ENCODE data around the gene FAM222A. TPM values are rescaled to one million over a fixed set of nuclear protein-coding genes. Genes with fewer than 3 reads are reported as not detected.

Gene FAM222A
- total RNA-seq, 1 experiment from 2014 or later = 5.5 TPM

DNA sequence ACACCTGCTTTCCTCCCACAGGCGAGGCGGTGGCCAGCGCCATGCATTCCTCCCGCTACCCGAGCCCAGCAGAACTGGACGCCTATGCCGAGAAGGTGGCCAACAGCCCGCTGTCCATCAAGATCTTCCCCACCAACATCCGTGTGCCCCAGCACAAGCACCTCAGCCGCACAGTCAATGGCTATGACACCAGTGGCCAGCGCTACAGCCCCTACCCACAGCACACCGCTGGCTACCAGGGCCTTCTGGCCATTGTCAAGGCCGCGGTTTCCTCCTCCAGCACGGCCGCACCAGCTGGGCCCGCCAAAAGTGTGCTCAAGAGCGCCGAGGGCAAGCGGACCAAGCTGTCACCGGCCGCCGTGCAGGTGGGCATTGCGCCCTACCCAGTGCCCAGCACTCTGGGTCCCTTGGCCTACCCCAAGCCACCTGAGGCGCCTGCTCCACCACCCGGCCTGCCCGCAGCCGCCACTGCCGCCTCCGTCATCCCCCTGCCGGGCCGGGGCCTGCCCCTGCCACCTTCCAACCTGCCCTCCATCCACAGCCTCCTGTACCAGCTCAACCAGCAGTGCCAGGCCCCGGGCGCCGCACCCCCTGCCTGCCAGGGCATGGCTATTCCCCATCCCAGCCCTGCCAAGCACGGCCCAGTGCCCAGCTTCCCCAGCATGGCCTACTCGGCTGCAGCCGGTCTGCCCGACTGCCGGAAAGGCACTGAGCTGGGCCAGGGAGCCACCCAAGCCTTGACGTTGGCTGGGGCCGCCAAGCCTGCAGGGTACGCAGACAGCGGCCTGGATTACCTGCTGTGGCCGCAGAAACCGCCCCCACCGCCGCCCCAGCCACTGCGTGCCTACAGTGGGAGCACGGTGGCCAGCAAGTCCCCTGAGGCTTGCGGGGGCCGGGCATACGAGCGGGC lies 54.6 kb downstream of the FAM222A start:
- TF ChIP-seq, protein P1, sequence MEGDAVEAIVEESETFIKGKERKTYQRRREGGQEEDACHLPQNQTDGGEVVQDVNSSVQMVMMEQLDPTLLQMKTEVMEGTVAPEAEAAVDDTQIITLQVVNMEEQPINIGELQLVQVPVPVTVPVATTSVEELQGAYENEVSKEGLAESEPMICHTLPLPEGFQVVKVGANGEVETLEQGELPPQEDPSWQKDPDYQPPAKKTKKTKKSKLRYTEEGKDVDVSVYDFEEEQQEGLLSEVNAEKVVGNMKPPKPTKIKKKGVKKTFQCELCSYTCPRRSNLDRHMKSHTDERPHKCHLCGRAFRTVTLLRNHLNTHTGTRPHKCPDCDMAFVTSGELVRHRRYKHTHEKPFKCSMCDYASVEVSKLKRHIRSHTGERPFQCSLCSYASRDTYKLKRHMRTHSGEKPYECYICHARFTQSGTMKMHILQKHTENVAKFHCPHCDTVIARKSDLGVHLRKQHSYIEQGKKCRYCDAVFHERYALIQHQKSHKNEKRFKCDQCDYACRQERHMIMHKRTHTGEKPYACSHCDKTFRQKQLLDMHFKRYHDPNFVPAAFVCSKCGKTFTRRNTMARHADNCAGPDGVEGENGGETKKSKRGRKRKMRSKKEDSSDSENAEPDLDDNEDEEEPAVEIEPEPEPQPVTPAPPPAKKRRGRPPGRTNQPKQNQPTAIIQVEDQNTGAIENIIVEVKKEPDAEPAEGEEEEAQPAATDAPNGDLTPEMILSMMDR (conservative IDR thresholded peaks at IDR 0.05; ENCODE audit: low read depth, low read length) = no peak
- no peak for TF ChIP-seq EZH2 (IDR thresholded peaks at IDR 0.05; ENCODE audit: borderline replicate concordance, low read depth, low read length, poor library complexity, severe bottlenecking)
- no TSS peak for BruUV-seq (replicated peaks)
- POLR2A ChIA-PET (ENCODE audit: low non-redundant PET) = no interaction called here
- intact Hi-C loops (cut with micrococcal nuclease; ENCODE audit: unreplicated experiment) = no loop called here
- H3K4me3 ChIP-seq (ENCODE audit: low read depth, low read length, poor library complexity, severe bottlenecking) = no peak overlapping the region
- H3K36me3 ChIP-seq (ENCODE audit: insufficient read depth, low read length, poor library complexity, severe bottlenecking) = no peaks in the 10 kb centered on the region
- DNase-seq (ENCODE audit: low spot score) = no peak
- H3K27me3 ChIP-seq (replicated peaks; ENCODE audit: insufficient read depth, low read depth, low read length, poor library complexity) = no peaks in the 10 kb centered on the region
- H3K9me3 ChIP-seq (ENCODE audit: low read depth, low read length, poor library complexity, severe bottlenecking) = no peaks in the 10 kb centered on the region
- H3K27ac ChIP-seq (ENCODE audit: low read depth, low read length, poor library complexity, severe bottlenecking) = no peak overlapping the region
- no peaks in the 10 kb centered on the region for H3K4me1 ChIP-seq (ENCODE audit: insufficient read depth, low read length, poor library complexity, severe bottlenecking)
- CTCF ChIA-PET = no interaction called here

DNA sequence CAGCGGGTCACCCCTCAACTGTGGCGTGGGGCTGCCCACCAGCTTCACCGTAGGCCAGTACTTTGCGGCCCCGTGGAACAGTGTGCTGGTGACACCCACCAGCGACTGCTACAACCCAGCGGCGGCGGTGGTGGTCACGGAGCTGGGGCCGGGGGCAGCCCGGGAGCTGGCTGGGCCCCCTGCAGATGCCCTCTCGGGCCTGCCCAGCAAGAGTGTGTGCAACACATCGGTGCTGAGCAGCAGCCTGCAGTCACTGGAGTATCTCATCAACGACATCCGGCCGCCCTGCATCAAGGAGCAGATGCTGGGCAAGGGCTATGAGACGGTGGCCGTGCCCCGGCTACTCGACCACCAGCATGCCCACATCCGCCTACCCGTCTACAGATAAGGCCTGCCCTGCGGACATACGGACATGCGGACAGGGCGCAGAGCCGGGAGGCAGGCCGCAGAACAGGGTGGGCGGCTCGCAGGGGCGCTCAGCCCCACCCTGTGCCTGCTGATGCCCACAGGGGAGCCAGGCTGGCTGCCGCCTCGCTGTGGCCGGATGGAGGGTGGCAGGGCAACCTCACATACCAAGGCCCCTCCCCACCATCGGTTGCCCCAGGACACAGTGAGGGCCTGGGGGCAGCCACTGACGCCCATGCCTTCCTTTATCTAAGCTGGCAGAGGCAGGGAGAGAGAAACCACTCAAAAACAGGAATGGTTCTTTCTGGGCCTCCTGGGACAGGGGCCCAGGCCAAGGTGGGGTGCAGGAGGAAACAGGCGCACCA lies 55.5 kb downstream of the FAM222A start:
- no peak overlapping the region for H3K4me3 ChIP-seq (ENCODE audit: low read depth, low read length, poor library complexity, severe bottlenecking)
- no peak for DNase-seq (ENCODE audit: low spot score)
- H3K9me3 ChIP-seq (ENCODE audit: low read depth, low read length, poor library complexity, severe bottlenecking) = no peaks in the 10 kb centered on the region
- BruUV-seq (replicated peaks) = no TSS peak
- CTCF ChIA-PET = no interaction called here
- H3K4me1 ChIP-seq (ENCODE audit: insufficient read depth, low read length, poor library complexity, severe bottlenecking) = no peaks in the 10 kb centered on the region
- no peak for TF ChIP-seq EZH2 (IDR thresholded peaks at IDR 0.05; ENCODE audit: borderline replicate concordance, low read depth, low read length, poor library complexity, severe bottlenecking)
- TF ChIP-seq, protein P1 (conservative IDR thresholded peaks at IDR 0.05; ENCODE audit: low read depth, low read length) = no peak
- H3K27ac ChIP-seq (ENCODE audit: low read depth, low read length, poor library complexity, severe bottlenecking) = no peak overlapping the region
- intact Hi-C loops (cut with micrococcal nuclease; ENCODE audit: unreplicated experiment) = no loop called here
- no peaks in the 10 kb centered on the region for H3K27me3 ChIP-seq (replicated peaks; ENCODE audit: insufficient read depth, low read depth, low read length, poor library complexity)
- POLR2A ChIA-PET (ENCODE audit: low non-redundant PET) = no interaction called here
- no peaks in the 10 kb centered on the region for H3K36me3 ChIP-seq (ENCODE audit: insufficient read depth, low read length, poor library complexity, severe bottlenecking)

DNA sequence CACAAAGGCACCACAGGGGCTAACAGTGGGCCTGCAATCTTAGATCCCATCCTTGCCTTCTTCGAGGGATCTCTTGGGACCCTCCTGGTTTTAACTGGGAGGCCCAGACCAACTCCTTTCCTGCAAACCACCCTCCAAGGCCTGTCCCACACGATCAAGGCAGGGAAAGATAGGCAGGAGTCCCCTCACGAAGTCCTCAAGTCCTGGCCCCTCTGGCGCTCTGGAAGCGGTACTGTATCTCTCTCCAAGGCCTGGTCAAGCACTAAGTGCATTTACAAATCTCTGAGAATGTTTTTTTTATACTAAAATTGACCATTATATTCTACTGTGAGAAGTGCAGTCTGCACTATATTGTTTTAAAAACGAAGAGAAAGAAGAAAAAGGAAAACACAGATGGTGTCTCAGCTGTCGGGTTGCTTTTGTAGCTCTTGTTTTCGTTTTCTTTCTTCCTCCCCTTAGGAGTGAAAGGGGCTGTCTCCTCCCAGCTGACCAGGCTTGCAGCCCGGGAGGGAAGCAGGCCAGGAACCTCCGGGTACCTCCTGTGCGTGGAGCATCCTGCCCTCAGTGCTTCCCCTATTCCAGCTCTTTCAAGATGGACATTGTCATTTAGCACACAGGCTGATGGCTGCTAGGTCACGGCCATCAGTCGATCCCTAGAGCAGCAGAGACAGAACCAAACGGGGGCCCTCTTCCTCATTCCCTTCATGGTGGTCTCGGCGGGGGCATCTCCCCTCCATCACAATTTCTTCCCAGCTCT lies 56.7 kb downstream of the FAM222A start:
- no peaks in the 10 kb centered on the region for H3K27me3 ChIP-seq (replicated peaks; ENCODE audit: insufficient read depth, low read depth, low read length, poor library complexity)
- H3K27ac ChIP-seq (ENCODE audit: low read depth, low read length, poor library complexity, severe bottlenecking) = no peak overlapping the region
- no peaks in the 10 kb centered on the region for H3K36me3 ChIP-seq (ENCODE audit: insufficient read depth, low read length, poor library complexity, severe bottlenecking)
- H3K4me3 ChIP-seq (ENCODE audit: low read depth, low read length, poor library complexity, severe bottlenecking) = no peak overlapping the region
- H3K4me1 ChIP-seq (ENCODE audit: insufficient read depth, low read length, poor library complexity, severe bottlenecking) = no peaks in the 10 kb centered on the region
- BruUV-seq (replicated peaks) = no TSS peak
- ChIA-PET POLR2A (ENCODE audit: low non-redundant PET) (no interaction called here), CTCF (interaction anchor here (0.9 kb wide), 1 partner anchor 172 kb away, joined by 3 read pairs; no protein-coding TSS in a partner anchor)
- intact Hi-C loops (cut with micrococcal nuclease; ENCODE audit: unreplicated experiment) = no loop called here
- no peak for DNase-seq (ENCODE audit: low spot score)
- no peaks in the 10 kb centered on the region for H3K9me3 ChIP-seq (ENCODE audit: low read depth, low read length, poor library complexity, severe bottlenecking)
- TF ChIP-seq, protein P1 (conservative IDR thresholded peaks at IDR 0.05; ENCODE audit: low read depth, low read length) = no peak
- TF ChIP-seq EZH2 (IDR thresholded peaks at IDR 0.05; ENCODE audit: borderline replicate concordance, low read depth, low read length, poor library complexity, severe bottlenecking) = no peak
